Karpas-422 (cell line): ENCODE results near the gene NCAPG2. TPM values are rescaled to one million over a fixed set of nuclear protein-coding genes. Genes with fewer than 3 reads are reported as not detected.
"Not testable (repeated sequence)": the region's sequence is repeated elsewhere in the genome, so short reads cannot be mapped to it uniquely, and the experiment has no call there.

Source experiments
- DNase-seq: peaks from one replicate; pipeline ENCODE4 v3.0.0-alpha.2; 2015
- H2AFZ ChIP-seq: fragments of 200-600 bp; sonication (generic); 2 replicates; pipeline ENCODE4 v1.6.1; 2014; ENCODE audit warnings: antibody characterized with exemption, low read length, mixed read lengths
- H3K27ac ChIP-seq: fragments of 200-600 bp; sonication (generic); 2 replicates; pipeline ENCODE4 v1.5.1; 2014; ENCODE audit warnings: mild to moderate bottlenecking, low read length, moderate library complexity
- H3K27me3 ChIP-seq: fragments of 200-600 bp; sonication (generic); 2 replicates; pipeline ENCODE4 v1.6.1; 2014; ENCODE audit warnings: low read length, mixed read lengths
- H3K36me3 ChIP-seq: fragments of 200-600 bp; sonication (generic); 2 replicates; pipeline ENCODE4 v1.6.1; 2014; ENCODE audit warnings: low read length, mixed read lengths; ENCODE audit not compliant: insufficient read depth
- H3K4me1 ChIP-seq: fragments of 200-600 bp; sonication (generic); 2 replicates; pipeline ENCODE4 v1.6.1; 2014; ENCODE audit warnings: mild to moderate bottlenecking, low read length, mixed read lengths
- H3K4me2 ChIP-seq: fragments of 200-600 bp; sonication (generic); 2 replicates; pipeline ENCODE4 v1.6.1; 2014; ENCODE audit warnings: low read length, low read depth, mild to moderate bottlenecking; ENCODE audit not compliant: poor library complexity, severe bottlenecking
- H3K4me3 ChIP-seq: fragments of 200-600 bp; sonication (generic); 2 replicates; pipeline ENCODE4 v1.5.1; 2014; ENCODE audit warnings: mild to moderate bottlenecking, antibody characterized with exemption, low read length, mixed read lengths
- H3K79me2 ChIP-seq: fragments of 200-600 bp; sonication (generic); 2 replicates; pipeline ENCODE4 v1.6.1; 2014; ENCODE audit warnings: mild to moderate bottlenecking, low read length, mixed read lengths
- H3K9ac ChIP-seq: fragments of 200-600 bp; sonication (generic); 2 replicates; pipeline ENCODE4 v1.6.0; 2014; ENCODE audit warnings: low read length
- H3K9me2 ChIP-seq: fragments of 200-600 bp; sonication (generic), shearing (Covaris generic); replicated peaks from 2 replicates; pipeline ENCODE4 v1.6.0; 2014; ENCODE audit warnings: mild to moderate bottlenecking, low read length, moderate library complexity; ENCODE audit not compliant: insufficient read depth
- H3K9me3 ChIP-seq: fragments of 300-700, 200-600 bp; sonication (generic); 2 replicates; pipeline ENCODE4 v1.6.1; 2014; ENCODE audit warnings: low read length, mixed read lengths
- H4K20me1 ChIP-seq: fragments of 200-600 bp; sonication (generic); 2 replicates; pipeline ENCODE4 v1.6.1; 2014; ENCODE audit warnings: mild to moderate bottlenecking, antibody characterized with exemption, low read length, low read depth; ENCODE audit not compliant: insufficient read depth
- total RNA-seq: library from RNA; depleted of rRNA; stranded (reverse); fragments of >200 nt; shearing (Covaris generic); gene quantifications from 2 replicates; pipeline ENCODE4 v1.2.3, GENCODE V29; 2014; ENCODE audit warnings: low replicate concordance

Gene NCAPG2
- total RNA-seq, 1 experiment from 2014 or later, result 23.4 TPM

DNA sequence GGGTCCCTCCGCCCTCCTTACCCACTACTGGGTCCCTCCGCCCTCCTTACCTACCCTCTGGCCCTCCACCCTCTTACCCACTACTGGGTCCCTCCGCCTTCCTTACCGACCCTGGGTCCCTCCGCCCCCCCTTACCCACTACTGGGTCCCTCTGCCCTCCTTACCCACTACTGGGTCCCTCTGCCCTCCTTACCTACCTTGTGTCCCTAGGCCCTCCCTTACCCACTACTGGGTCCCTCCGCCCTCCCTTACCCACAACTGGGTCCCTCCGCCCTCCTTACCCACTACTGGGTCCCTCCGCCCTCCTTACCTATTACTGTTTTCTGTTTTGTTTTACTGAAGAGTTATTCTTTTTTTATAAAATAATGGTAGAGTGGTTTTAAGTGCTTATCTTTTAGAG lies 36.5 kb downstream of the NCAPG2 start:
- not testable (repeated sequence) for H3K79me2 ChIP-seq, H3K27ac ChIP-seq

DNA sequence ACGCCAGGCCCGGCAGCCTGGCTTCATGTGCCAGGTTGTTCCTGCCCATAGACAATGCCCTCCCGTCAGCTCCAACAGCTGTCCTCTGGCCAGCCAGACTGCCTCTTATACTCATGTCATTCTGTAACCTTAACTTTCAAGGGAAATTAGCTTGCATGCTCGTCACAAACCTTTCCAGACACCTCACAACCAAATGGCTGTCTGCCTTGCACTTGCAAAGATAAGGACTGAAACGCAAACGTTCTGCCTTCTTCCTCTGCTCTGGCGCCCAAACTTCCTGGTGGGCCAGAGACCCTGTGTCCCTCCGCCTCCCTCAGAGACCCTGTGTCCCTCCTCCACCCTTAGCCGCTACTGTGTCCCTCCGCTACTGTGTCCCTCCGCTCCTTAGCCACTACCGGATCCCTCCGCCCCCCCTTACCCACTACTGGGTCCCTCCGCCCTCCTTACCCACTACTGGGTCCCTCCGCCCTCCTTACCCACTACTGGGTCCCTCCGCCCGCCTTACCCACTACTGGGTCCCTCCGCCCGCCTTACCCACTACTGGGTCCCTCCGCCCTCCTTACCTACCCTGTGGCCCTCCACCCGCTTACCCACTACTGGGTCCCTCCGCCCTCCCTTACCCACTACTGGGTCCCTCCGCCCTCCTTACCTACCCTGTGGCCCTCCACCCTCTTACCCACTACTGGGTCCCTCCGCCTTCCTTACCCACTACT lies 37.5 kb downstream of the NCAPG2 start:
- not testable (repeated sequence) for DNase-seq, H3K79me2 ChIP-seq, H4K20me1 ChIP-seq, H3K9ac ChIP-seq, H2AFZ ChIP-seq, H3K27me3 ChIP-seq, H3K27ac ChIP-seq, H3K4me1 ChIP-seq, H3K4me2 ChIP-seq, H3K9me3 ChIP-seq, H3K9me2 ChIP-seq, H3K4me3 ChIP-seq
- H3K36me3 ChIP-seq, result peaks cover 38% of the 10 kb centered on the region

More for the DNA sequence above, 36.5 kb downstream of the NCAPG2 start:
- H3K9me2 ChIP-seq, H3K4me3 ChIP-seq, H3K9me3 ChIP-seq, H4K20me1 ChIP-seq, DNase-seq, H3K4me2 ChIP-seq, H3K9ac ChIP-seq, H3K4me1 ChIP-seq, H3K27me3 ChIP-seq, H2AFZ ChIP-seq: not testable (repeated sequence)
- H3K36me3 ChIP-seq, result peaks cover 31% of the 10 kb centered on the region

DNA sequence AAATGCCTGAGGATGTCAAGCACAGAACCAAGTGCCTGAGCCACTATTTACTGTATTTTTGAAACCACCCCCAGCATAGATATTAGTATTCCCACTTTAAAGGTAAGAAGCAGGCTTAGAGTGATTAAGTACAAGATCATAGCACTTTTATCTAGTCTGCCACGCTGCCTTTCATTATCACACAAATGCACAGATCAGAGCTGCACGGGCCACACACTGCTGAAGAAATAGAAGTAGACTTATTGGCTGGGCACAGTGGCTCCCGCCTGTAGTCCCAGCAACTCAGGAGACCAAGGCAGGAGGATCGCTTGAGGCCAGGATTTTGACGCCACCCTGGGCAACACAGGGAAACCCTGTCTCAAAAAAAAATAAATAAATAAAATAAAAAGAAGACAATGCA lies 38.2 kb downstream of the NCAPG2 start:
- peaks cover 14% of the 10 kb centered on the region for H3K4me1 ChIP-seq
- H3K79me2 ChIP-seq, result 0 out of 2 replicates have a peak, but pooled peaks cover 6% of the 10 kb centered on the region
- H3K4me3 ChIP-seq, result no peak overlapping the region
- no peaks in the 10 kb centered on the region for H4K20me1 ChIP-seq
- DNase-seq, result no peak
- H2AFZ ChIP-seq, result no peak overlapping the region
- no peaks in the 10 kb centered on the region for H3K27me3 ChIP-seq
- H3K9ac ChIP-seq, result no peak overlapping the region
- no peak overlapping the region for H3K27ac ChIP-seq
- H3K4me2 ChIP-seq, result no peak overlapping the region
- peaks cover 38% of the 10 kb centered on the region for H3K36me3 ChIP-seq
- no peaks in the 10 kb centered on the region for H3K9me2 ChIP-seq
- no peaks in the 10 kb centered on the region for H3K9me3 ChIP-seq

DNA sequence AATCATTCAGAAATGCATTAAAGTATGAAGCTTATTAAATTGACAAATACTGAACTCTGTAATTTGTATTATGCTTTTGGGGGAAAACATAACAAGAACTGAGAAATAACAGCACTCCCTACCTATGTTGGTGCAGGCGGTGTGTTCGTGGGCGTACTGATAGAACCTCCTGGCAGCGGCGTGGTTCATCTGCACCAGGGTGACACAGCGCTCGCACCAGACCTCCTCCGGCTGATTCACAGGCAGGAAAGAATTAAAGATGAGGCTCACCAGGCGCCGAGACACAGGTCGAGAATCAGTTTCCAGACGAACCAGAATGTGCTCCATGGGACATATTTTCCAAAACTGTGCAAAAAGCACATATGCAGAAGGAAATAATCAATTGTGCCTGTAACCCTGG lies 40.2 kb downstream of the NCAPG2 start:
- H3K9me2 ChIP-seq, result no peaks in the 10 kb centered on the region
- 0 out of 2 replicates have a peak, but pooled peaks cover 2% of the 10 kb centered on the region for H3K79me2 ChIP-seq
- no peak overlapping the region for H3K9ac ChIP-seq
- H3K27me3 ChIP-seq, result no peaks in the 10 kb centered on the region
- no peak overlapping the region for H3K4me3 ChIP-seq
- H4K20me1 ChIP-seq, result no peaks in the 10 kb centered on the region
- no peaks in the 10 kb centered on the region for H3K9me3 ChIP-seq
- H2AFZ ChIP-seq, result no peak overlapping the region
- no peak for DNase-seq
- H3K4me2 ChIP-seq, result no peak overlapping the region
- H3K4me1 ChIP-seq, result peaks cover 20% of the 10 kb centered on the region
- peaks cover 33% of the 10 kb centered on the region; the same call in 1 of the 2 replicates for H3K36me3 ChIP-seq
- no peak overlapping the region for H3K27ac ChIP-seq

DNA sequence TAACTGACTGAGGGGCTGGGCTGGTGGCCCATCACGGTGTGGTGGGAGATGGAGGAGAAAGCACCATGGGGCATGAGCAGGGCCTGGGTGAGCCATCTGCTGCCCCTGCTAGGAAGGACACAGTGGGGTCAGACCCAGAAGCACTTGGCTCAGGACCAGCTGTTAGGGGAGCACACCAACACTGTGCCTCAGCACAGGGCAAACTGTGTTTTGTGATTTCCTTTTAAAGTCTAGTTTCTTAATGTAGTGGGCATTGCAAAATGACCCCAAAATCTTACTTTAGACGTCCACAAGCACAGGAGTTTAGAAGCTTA lies 41.2 kb downstream of the NCAPG2 start:
- H3K27me3 ChIP-seq, result no peaks in the 10 kb centered on the region
- no peak for DNase-seq
- H3K4me2 ChIP-seq, result no peak overlapping the region
- H3K4me3 ChIP-seq, result no peak overlapping the region
- H2AFZ ChIP-seq, result no peak overlapping the region
- peaks cover 36% of the 10 kb centered on the region; the same call in 1 of the 2 replicates for H3K36me3 ChIP-seq
- no peaks in the 10 kb centered on the region for H3K9me3 ChIP-seq
- H3K9ac ChIP-seq, result no peak overlapping the region
- no peaks in the 10 kb centered on the region for H3K9me2 ChIP-seq
- H3K79me2 ChIP-seq, result 0 out of 2 replicates have a peak, but pooled peaks cover 2% of the 10 kb centered on the region
- no peaks in the 10 kb centered on the region for H4K20me1 ChIP-seq
- peaks cover 20% of the 10 kb centered on the region for H3K4me1 ChIP-seq
- no peak overlapping the region for H3K27ac ChIP-seq

DNA sequence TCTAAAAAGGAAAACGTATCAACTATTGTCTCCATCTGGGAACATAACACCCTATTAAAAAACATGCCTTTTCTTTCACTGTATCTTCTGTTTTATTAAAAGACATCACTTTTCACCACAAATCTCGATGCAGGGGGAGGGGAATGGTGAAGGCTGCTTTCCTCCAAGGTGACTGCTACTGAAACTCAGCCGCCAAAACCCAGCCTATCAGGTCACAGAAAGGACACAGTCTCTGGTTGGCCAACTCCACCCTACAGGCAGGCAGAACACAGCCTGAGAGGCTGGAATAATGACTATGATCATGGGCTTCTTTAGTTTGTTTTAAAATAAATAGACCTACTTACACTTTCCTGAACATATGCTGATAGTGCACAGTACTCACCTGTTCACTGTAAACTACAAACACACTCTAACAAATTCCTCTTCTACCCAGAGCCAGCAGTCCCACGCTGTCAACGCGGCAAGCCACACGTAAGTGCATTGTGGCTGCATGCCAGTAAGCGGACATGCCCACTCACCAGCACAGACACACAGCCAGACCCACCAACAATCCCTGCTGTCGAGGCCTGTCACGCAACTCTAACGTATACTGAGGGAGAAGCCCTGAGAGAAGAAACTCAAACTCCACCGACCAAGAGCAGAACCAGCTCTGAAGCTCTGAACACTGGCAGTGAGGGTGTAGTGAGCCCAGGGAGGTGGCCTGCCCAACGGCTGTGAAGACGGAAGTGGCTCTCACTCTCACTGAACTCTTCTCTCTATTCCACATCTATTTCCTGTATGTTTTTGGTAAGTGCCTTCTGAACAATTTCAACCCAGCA lies 41.8 kb downstream of the NCAPG2 start:
- DNase-seq, result no peak
- no peak overlapping the region for H3K9ac ChIP-seq
- H3K79me2 ChIP-seq, result 0 out of 2 replicates have a peak, but pooled peaks cover 2% of the 10 kb centered on the region
- peaks cover 20% of the 10 kb centered on the region for H3K4me1 ChIP-seq
- peaks cover 39% of the 10 kb centered on the region; the same call in 1 of the 2 replicates for H3K36me3 ChIP-seq
- H3K4me3 ChIP-seq, result no peak overlapping the region
- no peak overlapping the region for H2AFZ ChIP-seq
- no peaks in the 10 kb centered on the region for H3K27me3 ChIP-seq
- no peaks in the 10 kb centered on the region for H4K20me1 ChIP-seq
- H3K9me2 ChIP-seq, result no peaks in the 10 kb centered on the region
- H3K27ac ChIP-seq, result no peak overlapping the region
- H3K9me3 ChIP-seq, result no peaks in the 10 kb centered on the region
- no peak overlapping the region for H3K4me2 ChIP-seq

DNA sequence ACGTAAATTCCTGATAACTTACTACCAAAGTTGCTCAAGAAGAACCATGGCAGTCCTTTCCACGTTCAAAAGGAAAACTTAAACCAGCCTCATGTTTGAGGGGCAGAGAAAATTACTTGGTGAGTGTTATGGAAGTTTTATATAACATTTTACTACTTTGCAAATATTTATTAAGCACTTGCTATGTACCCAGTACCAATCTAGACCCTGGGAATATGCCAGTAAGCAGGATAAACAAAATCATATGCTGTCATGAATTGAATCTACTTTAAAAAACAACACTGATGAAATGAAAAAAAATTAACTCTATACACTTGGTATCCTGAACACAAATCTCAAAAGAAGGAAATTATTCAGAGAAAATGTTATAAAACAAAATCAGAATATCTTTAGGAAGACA lies 46.1 kb downstream of the NCAPG2 start:
- Histone ChIP-seq H3K9me3 (no peaks in the 10 kb centered on the region), H3K9me2 (no peaks in the 10 kb centered on the region), H3K4me3 (no peak overlapping the region), H2AFZ (no peak overlapping the region), H3K27ac (no peak overlapping the region), H3K36me3 (peaks cover 55% of the 10 kb centered on the region; the same call in 1 of the 2 replicates), H3K4me2 (no peak overlapping the region), H3K4me1 (peaks cover 20% of the 10 kb centered on the region), H3K9ac (no peak overlapping the region), H4K20me1 (no peaks in the 10 kb centered on the region), H3K27me3 (no peaks in the 10 kb centered on the region), H3K79me2 (0 out of 2 replicates have a peak, but pooled peaks cover 2% of the 10 kb centered on the region)
- no peak for DNase-seq

DNA sequence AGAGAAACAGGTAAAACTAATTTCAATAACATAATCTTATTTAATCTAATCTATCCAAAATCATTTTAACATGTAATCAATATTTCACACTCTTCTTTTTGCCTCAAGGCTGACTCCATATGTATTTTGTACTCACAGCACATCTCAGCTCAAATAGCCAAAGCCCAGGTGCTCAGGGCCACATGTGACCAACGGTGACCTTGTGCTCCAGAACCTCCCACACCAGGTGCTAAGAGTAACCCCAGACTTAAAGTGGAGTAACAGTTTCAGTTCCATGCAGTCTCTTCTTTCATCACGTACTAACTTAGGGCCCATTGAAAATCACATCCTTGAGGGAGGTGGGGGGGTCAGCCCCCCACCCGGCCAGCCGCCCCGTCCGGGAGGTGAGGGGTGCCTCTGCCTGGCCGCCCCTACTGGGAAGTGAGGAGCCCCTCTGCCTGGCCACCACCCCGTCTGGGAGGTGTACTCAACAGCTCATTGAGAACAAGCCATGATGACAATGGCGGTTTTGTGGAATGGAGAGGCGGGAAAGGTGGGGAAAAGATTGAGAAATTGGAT lies 47.3 kb downstream of the NCAPG2 start:
- Histone ChIP-seq H3K4me2 (no peak overlapping the region), H3K9me2 (no peaks in the 10 kb centered on the region), H3K4me1 (peaks cover 15% of the 10 kb centered on the region), H3K36me3 (peaks cover 50% of the 10 kb centered on the region; the same call in 1 of the 2 replicates), H3K9ac (no peak overlapping the region), H3K4me3 (no peak overlapping the region), H4K20me1 (no peaks in the 10 kb centered on the region), H2AFZ (no peak overlapping the region), H3K9me3 (no peaks in the 10 kb centered on the region), H3K79me2 (0 out of 2 replicates have a peak, but pooled peaks cover 2% of the 10 kb centered on the region), H3K27ac (no peak overlapping the region), H3K27me3 (no peaks in the 10 kb centered on the region)
- DNase-seq, result no peak
